Measurements from ENCODE around the gene WDR13.
"Not testable (repeated sequence)": the region's sequence is repeated elsewhere in the genome, so short reads cannot be mapped to it uniquely, and the experiment has no call there.

The WDR13 gene

DNA sequence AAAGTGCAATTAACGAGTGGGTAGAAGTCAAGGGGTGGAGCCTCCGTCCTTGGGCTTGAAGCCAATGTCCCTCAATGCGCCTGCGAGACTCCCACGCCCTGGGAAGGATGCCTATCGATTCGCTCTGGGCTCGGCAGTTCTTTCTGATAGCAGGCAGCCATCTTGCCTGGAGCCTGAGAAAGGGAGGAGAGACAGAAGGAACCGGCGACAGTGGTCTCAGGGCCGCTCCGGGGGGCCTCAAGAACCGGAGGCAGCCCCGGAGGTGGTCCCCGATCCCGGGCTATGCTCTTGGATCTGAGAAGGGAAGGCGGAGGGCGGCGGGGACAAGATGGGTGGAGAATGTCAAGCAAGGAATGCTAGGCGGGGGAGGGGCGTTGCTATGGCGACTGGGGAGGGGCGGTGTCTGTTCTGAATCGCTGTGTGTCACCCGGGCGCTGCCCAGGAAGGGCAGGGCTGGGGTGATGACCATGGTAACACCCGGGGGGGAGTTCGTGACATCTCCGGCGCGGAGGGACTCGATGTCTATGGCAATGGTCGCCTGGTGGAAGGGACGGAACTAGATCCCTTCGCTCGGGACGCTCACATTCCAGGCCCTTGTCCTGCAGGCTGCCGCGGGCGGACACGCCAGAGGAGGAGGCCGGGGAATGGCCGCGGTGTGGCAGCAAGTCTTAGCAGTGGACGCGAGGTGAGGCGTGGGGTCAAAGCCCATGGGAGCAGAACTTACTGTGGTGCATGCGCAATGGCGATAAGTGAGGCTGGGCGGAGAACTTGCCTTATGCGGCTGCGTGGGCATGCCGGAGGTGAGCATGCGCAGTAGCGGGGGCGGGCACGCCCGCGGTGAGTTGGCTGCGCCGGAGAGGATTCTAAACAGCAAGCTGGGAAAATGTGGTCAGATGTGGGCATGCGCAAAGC is at the start of gene WDR13:
WDR13 (plus strand) TSS at position 140 of the 912 bp plus-strand sequence; CDS start at position 645, 505 bp downstream.
- DNase-seq (ENCODE audit: low spot score): peak; percentile 94

GRCh38 chrX:48548871-48549270 is 48.4 kb upstream of the WDR13 start:
- DNase-seq (ENCODE audit: low spot score): no peak

DNA sequence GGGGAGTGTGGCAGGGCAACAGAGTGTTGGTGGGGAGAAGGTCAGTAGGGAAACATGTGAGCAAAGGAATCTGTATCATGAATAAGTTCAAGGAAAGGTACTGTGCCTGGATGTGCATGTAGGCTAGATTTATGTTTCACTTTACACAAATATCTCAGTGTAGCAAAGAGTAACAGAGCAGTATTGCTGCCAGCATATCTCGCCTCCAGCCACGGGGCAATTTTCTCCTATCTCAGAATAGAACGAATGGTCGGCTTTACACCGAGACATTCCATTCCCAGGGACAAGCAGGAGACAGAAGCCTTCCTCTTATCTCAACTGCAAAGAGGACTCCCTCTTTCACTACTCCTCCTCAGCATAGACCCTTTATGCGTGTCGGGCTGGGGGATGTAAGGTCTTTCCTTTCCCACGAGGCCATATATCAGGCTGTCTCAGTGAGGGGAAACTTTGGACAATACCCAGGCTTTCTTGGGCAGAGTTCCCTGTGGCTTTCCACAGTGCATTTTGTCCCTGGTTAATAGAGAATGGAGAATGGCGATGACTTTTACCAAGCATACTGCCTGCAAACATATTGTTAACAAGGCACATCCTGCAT is 41.5 kb upstream of the WDR13 start:
- not testable (repeated sequence) for DNase-seq (ENCODE audit: low spot score)

DNA sequence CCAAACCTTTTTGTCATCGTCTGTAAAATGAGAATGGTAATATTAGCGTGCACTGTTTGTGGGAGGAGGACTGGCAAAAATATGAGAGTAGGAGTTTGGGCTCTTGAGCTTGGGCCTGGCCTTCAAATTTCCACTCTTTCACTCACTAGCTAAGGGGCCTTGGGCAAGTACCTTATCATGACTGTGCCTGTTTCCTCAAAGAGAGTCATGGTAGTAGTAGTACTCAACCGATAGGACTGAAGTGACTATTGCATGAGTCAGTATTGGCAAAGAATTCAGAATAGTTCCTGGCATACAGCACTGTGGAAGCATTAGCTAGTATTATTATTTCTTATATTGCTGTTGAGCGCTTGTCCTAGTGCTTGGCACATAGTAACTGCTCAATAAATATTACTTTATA is 39.0 kb upstream of the WDR13 start:
- DNase-seq (ENCODE audit: low spot score): peak; percentile 57

GRCh38 chrX:48559636-48560035 is 37.7 kb upstream of the WDR13 start:
- DNase-seq (ENCODE audit: low spot score): no peak

DNA sequence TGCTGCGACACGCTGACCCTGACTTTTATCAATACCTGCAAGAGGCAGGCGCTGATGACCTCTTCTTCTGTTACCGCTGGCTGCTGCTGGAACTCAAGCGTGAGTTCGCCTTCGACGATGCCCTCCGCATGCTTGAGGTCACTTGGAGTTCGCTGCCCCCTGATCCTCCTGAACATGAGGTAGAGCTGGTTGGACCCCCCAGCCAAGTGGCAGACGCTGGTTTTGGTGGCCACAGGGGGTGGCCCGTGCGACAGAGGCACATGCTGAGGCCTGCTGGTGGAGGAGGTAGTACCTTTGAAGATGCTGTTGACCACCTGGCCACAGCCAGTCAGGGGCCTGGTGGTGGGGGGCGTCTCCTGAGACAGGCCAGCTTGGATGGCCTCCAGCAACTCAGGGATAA is 37.2 kb upstream of the WDR13 start:
- no peak for DNase-seq (ENCODE audit: low spot score)

DNA sequence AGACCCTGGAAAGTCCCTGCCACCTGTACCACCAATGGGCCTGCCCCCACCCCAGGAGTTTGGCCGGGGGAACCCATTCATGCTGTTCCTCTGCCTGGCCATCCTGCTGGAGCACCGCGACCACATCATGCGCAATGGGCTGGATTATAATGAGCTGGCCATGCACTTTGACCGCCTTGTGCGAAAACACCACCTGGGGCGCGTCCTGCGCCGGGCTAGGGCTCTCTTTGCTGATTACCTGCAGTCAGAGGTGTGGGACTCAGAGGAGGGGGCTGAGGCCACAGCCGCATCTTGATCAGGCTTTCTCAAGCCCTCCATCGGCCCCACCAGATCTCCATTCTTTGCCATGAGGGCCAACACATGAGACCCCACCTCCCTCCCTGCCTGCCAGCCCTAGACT is 36.6 kb upstream of the WDR13 start:
- DNase-seq (ENCODE audit: low spot score): no peak

DNA sequence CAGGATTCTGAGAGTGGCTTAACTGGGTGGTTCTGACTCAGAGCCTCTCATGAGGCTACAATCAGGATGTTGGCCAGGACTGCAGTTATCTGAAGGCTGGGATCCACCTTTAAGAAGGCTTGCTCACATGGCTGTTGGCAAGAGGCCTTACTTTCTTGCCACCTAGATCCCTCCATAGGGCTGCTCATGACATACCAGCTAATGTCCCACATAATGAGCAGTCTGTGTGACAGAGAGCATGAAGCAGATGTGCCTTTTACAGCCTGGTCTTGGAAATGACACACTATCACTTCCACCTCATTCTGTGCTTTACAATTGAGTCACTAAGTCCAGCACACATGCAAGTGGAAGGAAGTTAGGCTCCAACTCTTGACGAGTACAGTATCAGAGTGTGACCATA is 27.3 kb upstream of the WDR13 start:
- no peak for DNase-seq (ENCODE audit: low spot score)

DNA sequence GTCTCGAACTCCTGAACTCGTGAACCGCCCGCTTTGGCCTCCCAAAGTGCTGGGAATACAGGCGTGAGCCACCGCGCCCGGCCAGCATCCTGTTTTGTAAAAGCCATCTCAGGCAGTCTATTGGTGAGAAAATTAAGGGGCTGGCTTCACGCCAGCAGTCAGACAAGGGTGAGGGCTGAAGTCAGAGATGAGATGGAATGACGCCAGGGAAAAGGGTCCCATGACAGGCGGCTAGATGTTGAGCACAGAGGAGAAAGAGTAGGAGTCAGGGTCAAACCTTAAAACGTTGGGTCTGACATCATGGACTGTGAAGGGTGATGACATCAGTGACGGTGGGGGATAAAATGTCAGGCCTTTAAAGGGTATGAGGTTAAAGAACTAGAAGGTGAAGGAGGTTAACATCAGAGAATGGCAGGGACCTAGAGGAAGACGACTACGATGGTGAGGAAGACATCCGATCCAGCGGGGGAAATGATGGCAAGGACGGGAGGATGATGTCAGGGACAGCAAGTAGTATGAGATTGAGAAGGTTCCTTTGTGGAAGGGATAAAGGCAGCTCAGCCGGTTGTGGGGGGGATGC is 23.5 kb upstream of the WDR13 start:
- DNase-seq (ENCODE audit: low spot score): no peak

DNA sequence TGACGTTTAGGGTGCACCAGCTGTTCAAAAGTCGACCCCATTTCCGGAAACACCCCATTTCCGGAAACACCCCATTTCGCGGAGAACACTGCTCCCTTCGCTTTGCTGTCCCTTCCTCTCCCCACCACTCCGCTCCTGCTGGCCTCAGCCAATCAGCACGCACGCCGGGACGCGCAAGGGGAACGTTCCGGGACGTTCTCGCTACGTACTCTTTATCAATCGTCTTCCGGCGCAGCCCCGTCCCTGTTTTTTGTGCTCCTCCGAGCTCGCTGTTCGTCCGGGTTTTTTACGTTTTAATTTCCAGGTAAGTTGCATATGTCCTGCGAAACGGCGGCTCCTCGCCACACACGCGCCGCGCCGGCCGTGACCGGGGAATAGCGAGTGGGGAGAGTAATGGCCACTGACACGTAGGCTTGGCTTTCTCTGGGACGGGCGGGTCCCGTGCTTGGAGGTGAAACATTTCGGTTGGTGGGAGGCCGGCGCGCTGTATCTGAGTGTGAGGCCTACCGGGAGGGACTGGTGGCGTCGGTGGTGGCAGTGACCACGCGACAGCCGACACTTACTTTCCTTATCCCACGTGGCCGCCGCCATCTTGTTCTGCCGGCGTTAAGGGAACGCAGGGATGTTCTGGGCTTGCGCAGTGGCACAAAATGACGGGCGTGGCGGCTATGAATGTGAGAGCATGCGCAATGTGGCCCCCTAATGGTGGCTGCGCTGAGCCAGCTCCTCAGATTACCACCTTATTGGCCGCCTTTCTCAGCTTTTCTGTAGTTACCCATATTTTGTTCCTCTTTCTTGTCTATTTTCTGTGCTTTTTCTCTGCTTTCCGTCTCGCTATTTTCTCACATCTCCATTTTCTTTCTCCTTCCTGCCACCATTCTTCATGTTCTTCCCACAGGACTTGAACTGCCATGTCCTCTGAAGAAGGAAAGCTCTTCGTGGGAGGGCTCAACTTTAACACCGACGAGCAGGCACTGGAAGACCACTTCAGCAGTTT is 22.7 kb upstream of the WDR13 start, which contains the start of gene RBM3:
RBM3 (plus strand) TSS at position 215 of the 997 bp plus-strand sequence; CDS start at position 912, 697 bp downstream.
- peak; percentile 82 for DNase-seq (ENCODE audit: low spot score)

GRCh38 chrX:48575642-48576041 is 21.6 kb upstream of the WDR13 start:
- DNase-seq (ENCODE audit: low spot score): no peak

DNA sequence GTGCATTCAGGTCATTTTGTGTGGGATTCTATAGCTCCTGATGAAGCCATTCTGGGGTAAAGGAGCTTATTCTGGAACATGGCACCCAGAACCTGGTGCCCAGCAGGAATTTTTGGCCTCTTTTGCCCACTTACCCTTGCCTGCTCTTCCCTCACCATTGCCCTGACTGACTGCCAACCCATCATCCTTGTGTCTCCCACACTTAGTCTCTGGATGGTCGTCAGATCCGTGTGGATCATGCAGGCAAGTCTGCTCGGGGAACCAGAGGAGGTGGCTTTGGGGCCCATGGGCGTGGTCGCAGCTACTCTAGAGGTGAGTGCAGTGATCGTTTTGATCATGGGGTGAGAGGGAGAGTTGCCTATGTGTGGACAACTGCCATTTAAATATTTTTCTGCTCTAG is 21.2 kb upstream of the WDR13 start:
- no peak for DNase-seq (ENCODE audit: low spot score)

DNA sequence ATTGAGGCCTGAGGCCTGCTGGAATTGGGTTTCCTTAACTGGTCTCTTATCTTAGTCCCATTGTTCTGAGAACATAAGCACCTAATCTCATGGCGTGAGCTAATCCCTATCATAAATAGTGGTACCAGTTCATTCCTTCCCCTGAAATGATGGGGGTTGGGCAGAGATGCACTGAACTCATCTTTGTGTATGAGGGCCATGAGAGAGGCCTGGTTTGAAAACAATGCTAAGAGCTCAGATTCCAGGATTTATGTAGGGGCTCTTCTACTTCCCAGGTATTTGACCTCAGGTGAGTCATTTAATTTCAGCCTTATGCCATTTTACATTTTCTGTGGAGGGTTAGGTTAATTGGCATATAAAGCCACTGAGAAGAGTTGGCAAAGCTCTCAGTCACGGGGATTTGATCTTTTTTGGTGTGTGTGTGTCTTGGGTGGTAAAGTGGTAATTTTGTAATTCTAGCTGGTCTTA is 18.6 kb upstream of the WDR13 start:
- DNase-seq (ENCODE audit: low spot score): no peak

DNA sequence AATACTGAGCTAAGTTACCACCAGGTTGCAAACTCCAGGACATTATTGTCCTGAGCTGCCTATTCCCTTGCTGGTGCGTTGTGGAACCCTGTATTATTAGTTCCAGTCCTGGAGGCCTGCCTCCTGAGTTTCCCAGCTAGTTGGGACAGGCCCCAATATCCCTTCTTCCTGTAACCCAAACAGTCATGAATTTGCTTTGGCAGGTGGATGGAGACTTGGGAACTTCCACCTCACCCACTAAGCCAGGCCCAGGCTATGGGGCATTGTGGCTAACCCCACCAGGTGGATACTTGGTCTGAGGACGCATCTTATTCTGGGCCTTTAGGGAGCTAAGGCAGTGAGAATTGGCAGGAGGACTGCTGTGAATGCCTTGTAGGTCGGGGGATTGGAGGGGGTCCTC is 18.0 kb upstream of the WDR13 start:
- DNase-seq (ENCODE audit: low spot score): no peak

DNA sequence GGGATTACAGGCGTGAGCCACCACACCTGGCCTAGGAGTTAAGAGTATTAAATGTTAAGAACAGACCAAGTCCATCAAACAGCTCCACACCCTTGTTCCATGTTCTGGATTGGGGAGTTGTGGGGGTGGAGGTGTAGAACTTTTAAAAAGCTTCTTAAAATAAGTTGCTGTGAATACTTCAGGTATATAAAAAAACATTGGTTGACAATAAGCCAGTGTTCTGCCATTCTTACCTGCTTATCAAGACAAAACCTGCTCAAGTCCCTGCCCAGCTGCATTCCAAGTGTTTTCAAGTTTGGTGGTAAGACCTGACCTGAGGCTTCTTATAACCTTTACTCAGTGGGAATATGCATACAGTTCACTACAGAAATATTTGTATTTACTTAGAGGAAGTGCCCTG is 16.6 kb upstream of the WDR13 start:
- DNase-seq (ENCODE audit: low spot score): no peak

- no peak for DNase-seq (ENCODE audit: low spot score)
Measured at GRCh38 chrX:48584698-48585097, 12.6 kb upstream of the WDR13 start.

- DNase-seq (ENCODE audit: low spot score): no peak
Measured at GRCh38 chrX:48589482-48590162, 7.7 kb upstream of the WDR13 start.

GRCh38 chrX:48590203-48591103 is 6.8 kb upstream of the WDR13 start:
- no peak for DNase-seq (ENCODE audit: low spot score)

DNA sequence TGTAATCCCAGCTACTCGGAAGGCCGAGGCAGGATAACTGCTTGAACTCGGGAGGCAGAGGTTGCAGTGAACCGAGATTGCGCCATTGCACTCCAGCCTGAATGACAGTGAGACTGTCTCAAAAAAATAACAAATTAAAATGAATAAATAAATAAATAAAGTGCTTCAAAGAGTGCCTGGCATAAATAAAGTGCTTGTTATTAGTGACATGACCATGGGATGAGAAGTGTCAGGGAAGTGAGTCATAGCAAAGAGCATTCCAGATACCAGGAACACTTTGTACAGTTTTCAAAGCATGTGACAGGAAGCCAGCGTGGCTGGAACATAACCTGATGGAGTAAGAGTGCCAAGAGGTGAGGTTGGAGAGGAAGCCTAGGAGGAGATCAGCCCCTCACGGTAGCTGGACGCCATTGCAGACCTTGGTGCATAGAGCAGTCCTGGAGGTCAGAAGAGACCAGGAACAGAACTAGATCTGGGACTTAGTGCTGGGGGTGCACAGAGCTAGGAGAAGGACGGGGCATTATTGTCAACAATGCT is 6.0 kb upstream of the WDR13 start:
- peak; percentile 29 for DNase-seq (ENCODE audit: low spot score)

- no peak for DNase-seq (ENCODE audit: low spot score)
Measured at GRCh38 chrX:48592971-48593370, 4.3 kb upstream of the WDR13 start.
